ENCODE measurements around the gene ATP5F1D. TPM values are rescaled to one million over a fixed set of nuclear protein-coding genes. Genes with fewer than 3 reads are reported as not detected.

Gene ATP5F1D
- total RNA-seq, 4 donors from 2014 or later = 102 to 205 (median 137) TPM

DNA sequence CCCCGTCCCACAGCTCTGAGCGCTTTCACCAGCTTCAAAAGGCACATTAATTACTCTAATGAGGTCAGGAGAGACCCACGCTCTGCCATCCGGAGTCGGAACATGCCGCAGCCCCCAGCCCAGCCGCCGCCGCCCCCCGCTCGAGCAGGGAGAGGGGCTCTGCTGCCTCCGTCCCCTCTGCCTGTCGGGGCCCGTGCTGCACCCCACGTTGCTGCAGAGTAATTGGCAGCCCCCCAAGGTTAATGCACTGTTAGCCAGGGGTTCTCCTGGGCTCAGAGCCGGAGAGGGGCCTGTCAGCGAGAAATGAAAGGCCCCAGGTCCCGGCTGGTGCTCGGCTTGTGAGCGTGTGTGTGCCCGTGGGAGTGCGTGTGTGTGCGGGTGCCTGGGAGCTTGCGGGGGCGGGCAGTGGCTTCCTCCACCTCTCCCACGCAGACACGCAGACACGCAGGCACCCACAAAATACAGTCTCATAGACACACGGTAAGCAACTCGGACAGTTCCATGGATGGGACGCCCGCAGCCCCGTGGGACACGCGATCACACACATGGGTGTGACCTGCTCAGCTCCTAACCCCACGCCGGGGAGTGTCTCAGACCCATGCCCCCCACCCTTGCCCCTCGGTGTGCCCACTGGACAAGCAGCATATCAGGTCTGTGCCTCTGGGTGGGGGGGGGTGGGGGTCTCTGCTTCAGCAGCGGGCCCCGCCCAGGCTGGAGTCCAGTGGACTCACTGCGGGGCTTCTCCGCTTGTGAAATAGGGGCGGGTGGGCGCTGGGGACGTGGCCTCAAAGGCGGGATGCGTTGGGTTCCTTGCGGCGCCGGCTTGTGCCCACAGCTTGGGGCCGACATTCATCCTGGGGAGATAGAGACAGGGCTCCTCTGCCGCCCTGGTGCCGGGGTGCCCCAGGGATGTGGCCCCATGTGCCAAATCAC lies 39.4 kb downstream of the ATP5F1D start:
- peaks cover 15% of the 10 kb centered on the region for H3K4me1 ChIP-seq
- H3K4me3 ChIP-seq = no peak overlapping the region
- no peaks in the 10 kb centered on the region for H3K9me3 ChIP-seq
- H3K27ac ChIP-seq = no peak overlapping the region
- no peak for DNase-seq (ENCODE audit: low spot score in 2 of 2)
- 87% methylated on average over 8 of the region's 53 CpGs for WGBS
- TF ChIP-seq, protein P1, sequence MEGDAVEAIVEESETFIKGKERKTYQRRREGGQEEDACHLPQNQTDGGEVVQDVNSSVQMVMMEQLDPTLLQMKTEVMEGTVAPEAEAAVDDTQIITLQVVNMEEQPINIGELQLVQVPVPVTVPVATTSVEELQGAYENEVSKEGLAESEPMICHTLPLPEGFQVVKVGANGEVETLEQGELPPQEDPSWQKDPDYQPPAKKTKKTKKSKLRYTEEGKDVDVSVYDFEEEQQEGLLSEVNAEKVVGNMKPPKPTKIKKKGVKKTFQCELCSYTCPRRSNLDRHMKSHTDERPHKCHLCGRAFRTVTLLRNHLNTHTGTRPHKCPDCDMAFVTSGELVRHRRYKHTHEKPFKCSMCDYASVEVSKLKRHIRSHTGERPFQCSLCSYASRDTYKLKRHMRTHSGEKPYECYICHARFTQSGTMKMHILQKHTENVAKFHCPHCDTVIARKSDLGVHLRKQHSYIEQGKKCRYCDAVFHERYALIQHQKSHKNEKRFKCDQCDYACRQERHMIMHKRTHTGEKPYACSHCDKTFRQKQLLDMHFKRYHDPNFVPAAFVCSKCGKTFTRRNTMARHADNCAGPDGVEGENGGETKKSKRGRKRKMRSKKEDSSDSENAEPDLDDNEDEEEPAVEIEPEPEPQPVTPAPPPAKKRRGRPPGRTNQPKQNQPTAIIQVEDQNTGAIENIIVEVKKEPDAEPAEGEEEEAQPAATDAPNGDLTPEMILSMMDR (IDR thresholded peaks at IDR 0.05) = no peak
- no peak for TF ChIP-seq POLR2AphosphoS5 (IDR thresholded peaks at IDR 0.05)
- TF ChIP-seq EP300 (IDR thresholded peaks at IDR 0.05) = no peak
- TF ChIP-seq POLR2A (IDR thresholded peaks at IDR 0.05) = no peak
- peaks cover 31% of the 10 kb centered on the region for H3K27me3 ChIP-seq
- peaks cover 14% of the 10 kb centered on the region for H3K36me3 ChIP-seq

DNA sequence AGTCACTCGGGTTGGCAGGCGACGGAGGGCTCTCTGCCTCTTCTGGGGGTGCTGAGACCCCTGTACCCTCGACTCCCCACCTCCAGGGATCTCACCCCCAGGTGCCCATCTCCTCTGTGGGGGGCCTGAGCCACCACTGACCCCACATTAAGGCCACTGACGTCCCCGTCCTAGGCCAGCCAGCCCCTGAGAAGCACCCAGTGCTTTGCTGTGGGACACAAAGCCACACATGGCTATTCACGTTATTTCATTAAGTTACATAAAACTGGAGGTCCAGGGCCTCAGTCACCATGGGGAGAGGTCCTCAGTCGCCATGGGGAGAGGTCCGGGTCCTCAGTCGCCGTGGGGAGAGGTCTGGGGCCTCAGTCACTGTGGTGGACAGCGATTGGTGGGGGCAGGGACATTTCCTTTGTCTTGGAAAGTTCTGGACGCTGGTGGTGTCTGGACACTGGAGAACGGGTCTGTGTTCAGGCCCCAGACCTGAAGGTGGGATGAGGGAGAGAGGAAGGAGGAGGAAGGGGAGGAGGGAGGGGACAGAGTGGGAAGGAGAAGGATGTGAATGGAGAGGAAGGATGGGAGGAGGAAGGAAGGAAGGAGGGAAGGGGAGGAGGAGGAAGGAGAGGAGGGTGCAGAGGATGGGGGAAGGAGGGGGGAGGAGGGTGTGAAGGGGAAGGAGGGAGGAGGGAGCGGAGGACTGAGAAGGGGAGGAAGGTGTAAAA lies 40.2 kb downstream of the ATP5F1D start:
- Histone ChIP-seq H3K4me1 (peaks cover 13% of the 10 kb centered on the region), H3K36me3 (peaks cover 14% of the 10 kb centered on the region), H3K27ac (no peak overlapping the region), H3K27me3 (peaks cover 38% of the 10 kb centered on the region), H3K4me3 (no peak overlapping the region), H3K9me3 (no peaks in the 10 kb centered on the region)
- DNase-seq (ENCODE audit: low spot score in 2 of 2) = no peak
- 66% methylated on average over 10 of the region's 15 CpGs for WGBS
- no peak for TF ChIP-seq EP300 (IDR thresholded peaks at IDR 0.05)
- TF ChIP-seq POLR2A (IDR thresholded peaks at IDR 0.05) = no peak

DNA sequence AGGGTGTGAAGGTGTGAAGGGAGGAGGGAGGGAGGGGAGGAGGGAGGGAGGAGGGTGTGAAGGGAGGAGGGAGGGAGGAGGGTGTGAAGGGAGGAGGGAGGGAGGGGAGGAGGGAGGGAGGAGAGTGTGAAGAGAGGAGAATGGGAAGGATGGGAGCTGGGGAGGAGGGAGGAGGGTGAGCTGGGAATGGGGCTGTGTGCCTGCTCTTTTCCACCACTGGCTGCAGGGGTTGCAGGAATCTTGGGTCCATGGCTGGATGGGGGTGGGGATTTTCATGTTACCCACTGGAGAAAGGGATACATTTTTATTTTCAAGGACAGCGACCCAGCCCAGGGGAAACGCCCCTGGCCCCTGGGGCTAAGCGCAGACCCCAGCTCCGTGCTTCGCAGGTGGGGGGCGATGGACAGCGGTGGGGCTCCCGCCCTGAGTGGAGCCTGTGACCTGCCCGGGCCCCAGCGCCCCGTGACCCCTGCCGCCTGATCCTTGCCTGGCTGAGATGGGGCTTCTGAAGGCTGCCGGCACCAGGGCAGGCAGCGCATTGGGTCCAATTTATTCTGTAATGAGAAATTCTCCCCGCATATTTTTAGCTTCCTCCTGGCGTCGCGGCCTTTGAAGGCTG lies 41.1 kb downstream of the ATP5F1D start:
- 82% methylated on average over 4 of the region's 18 CpGs for WGBS
- Histone ChIP-seq H3K27ac (no peak overlapping the region), H3K4me3 (no peak overlapping the region), H3K4me1 (peaks cover 8% of the 10 kb centered on the region), H3K9me3 (no peaks in the 10 kb centered on the region), H3K27me3 (peaks cover 48% of the 10 kb centered on the region), H3K36me3 (peaks cover 13% of the 10 kb centered on the region)
- TF ChIP-seq POLR2AphosphoS5 (IDR thresholded peaks at IDR 0.05) = no peak
- TF ChIP-seq, protein P1 (IDR thresholded peaks at IDR 0.05) = no peak
- no peak for TF ChIP-seq POLR2A (IDR thresholded peaks at IDR 0.05)
- TF ChIP-seq EP300 (IDR thresholded peaks at IDR 0.05) = no peak
- no peak for DNase-seq (ENCODE audit: low spot score in 2 of 2)

DNA sequence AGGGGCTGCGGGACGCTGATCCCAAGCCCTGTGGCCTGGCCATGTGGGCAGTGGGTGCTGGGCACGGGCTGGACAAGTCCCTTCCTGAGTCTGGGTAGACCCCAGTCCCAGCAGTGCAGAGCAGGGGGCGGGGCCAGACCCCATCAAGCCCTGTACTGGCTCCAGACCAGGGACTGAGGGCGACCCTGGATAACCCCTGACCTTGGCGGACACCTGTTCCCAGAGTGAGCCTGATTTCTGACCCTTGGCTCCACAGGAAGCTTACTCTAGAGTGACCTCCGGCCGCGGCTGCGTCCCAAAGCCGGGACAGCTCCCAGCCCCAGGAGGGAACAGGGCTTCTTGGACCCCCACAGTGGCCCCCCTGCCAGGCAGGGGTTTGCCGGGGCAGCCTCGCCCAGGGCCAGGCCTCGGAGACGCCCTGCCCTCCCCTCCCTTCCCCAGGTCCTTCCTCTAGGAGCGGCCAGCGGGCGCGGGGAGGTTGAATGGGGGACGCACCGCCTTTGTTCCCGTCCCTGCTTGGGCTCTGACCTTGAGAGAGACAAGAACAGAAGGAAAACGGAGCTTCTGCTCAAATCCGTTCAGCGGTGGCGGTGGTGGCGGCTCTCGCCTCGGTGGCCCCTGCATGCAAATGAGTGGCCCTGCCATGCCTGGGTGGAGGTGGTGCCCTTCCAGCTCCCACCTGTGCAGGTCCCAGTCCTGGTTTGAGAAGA lies 41.8 kb downstream of the ATP5F1D start:
- Histone ChIP-seq H3K9me3 (no peaks in the 10 kb centered on the region), H3K27ac (no peak overlapping the region), H3K27me3 (peaks cover 55% of the 10 kb centered on the region), H3K4me1 (peaks cover 8% of the 10 kb centered on the region), H3K4me3 (no peak overlapping the region), H3K36me3 (peaks cover 9% of the 10 kb centered on the region)
- no peak for DNase-seq (ENCODE audit: low spot score in 2 of 2)
- TF ChIP-seq, protein P1 (IDR thresholded peaks at IDR 0.05) = no peak
- no peak for TF ChIP-seq EP300 (IDR thresholded peaks at IDR 0.05)
- TF ChIP-seq POLR2A (IDR thresholded peaks at IDR 0.05) = no peak
- TF ChIP-seq POLR2AphosphoS5 (IDR thresholded peaks at IDR 0.05) = no peak
- whole genome bisulfite sequencing = 100% methylated on average over 2 of the region's 29 CpGs

DNA sequence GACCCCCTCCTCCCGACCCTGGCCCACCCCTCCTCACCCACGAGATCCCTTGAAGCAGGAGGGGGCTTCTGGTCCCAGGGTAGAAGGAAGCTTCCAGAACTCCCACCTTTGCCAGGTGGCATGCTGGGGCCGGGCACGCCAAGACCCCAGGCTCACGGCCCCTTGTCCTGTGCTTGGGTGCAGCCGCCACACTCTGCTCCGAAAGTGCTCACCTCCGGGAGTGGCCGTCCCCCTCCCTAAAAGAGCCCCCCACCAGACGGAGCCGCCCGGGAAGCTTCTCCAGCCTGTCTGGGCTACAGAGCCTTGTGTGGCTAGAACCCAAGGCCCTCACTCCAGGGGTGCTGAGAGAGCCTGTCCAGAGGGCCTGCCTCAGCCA lies 42.4 kb downstream of the ATP5F1D start:
- Histone ChIP-seq H3K27me3 (peaks cover 60% of the 10 kb centered on the region), H3K4me3 (no peak overlapping the region), H3K36me3 (peaks cover 6% of the 10 kb centered on the region), H3K9me3 (no peaks in the 10 kb centered on the region), H3K4me1 (peaks cover 8% of the 10 kb centered on the region), H3K27ac (no peak overlapping the region)
- no peak for DNase-seq (ENCODE audit: low spot score in 2 of 2)
- WGBS = no CpG with 5 or more reads among the region's 12 CpGs
- no peak for TF ChIP-seq EP300 (IDR thresholded peaks at IDR 0.05)
- TF ChIP-seq POLR2AphosphoS5 (IDR thresholded peaks at IDR 0.05) = no peak
- TF ChIP-seq, protein P1 (IDR thresholded peaks at IDR 0.05) = no peak
- TF ChIP-seq POLR2A (IDR thresholded peaks at IDR 0.05) = no peak

Data from suprapubic skin (tissue), 4 donors.